Stimulated activated CD8-positive, alpha-beta memory T cell treated with anti-CD3 and anti-CD28 coated beads, Interleukin-4, amount 100 ng/mL, for 1 hour (primary cell): ENCODE measurements around the gene GRAMD2A.
"Not testable (repeated sequence)": the region's sequence is repeated elsewhere in the genome, so short reads cannot be mapped to it uniquely, and the experiment has no call there.

Experiments used
- DNase-seq, 2 donors: peaks; one replicate each; pipeline ENCODE4 v3.0.0-alpha.2; 2020; ENCODE audit warnings: low read depth in 2 of 2, low spot score in 1 of 2

GRAMD2A gene

GRCh38 chr15:72189250-72189902 lies 8.2 kb downstream of the GRAMD2A start:
- no peak for DNase-seq

GRCh38 chr15:72184165-72184811 lies 13.3 kb downstream of the GRAMD2A start:
- no peak for DNase-seq

GRCh38 chr15:72183781-72184164 lies 13.8 kb downstream of the GRAMD2A start:
- DNase-seq = no peak

GRCh38 chr15:72182673-72183072 lies 14.9 kb downstream of the GRAMD2A start:
- DNase-seq = no peak

- DNase-seq = no peak
Observed at GRCh38 chr15:72182244-72182643, 15.3 kb downstream of the GRAMD2A start.

- no peak for DNase-seq
Observed at GRCh38 chr15:72180761-72181324, 16.7 kb downstream of the GRAMD2A start.

GRCh38 chr15:72179950-72180581 lies 17.5 kb downstream of the GRAMD2A start:
- no peak for DNase-seq

GRCh38 chr15:72178976-72179585 lies 18.5 kb downstream of the GRAMD2A start:
- no peak for DNase-seq

GRCh38 chr15:72176743-72177142 lies 20.8 kb downstream of the GRAMD2A start:
- no peak for DNase-seq

GRCh38 chr15:72176159-72176558 lies 21.4 kb downstream of the GRAMD2A start:
- no peak for DNase-seq

- no peak for DNase-seq
Observed at GRCh38 chr15:72175186-72176044, 22.2 kb downstream of the GRAMD2A start.

- DNase-seq = no peak
Observed at GRCh38 chr15:72174551-72175165, 22.9 kb downstream of the GRAMD2A start.

GRCh38 chr15:72173864-72174550 lies 23.6 kb downstream of the GRAMD2A start:
- no peak for DNase-seq

GRCh38 chr15:72173401-72173800 lies 24.2 kb downstream of the GRAMD2A start:
- DNase-seq = no peak

- DNase-seq = no peak
Observed at GRCh38 chr15:72172796-72173195, 24.8 kb downstream of the GRAMD2A start.

GRCh38 chr15:72171978-72172377 lies 25.6 kb downstream of the GRAMD2A start:
- DNase-seq = not testable (repeated sequence)

GRCh38 chr15:72170691-72171090 lies 26.9 kb downstream of the GRAMD2A start:
- DNase-seq = no peak

GRCh38 chr15:72169921-72170611 lies 27.5 kb downstream of the GRAMD2A start:
- DNase-seq = no peak

GRCh38 chr15:72169236-72169920 lies 28.2 kb downstream of the GRAMD2A start:
- no peak for DNase-seq
